GM06990 (cell line): ENCODE data around the gene CDC14A.

Source experiments
- DNase-seq: peaks from one replicate; pipeline ENCODE4 v3.0.0-alpha.2; 2011; ENCODE audit not compliant: insufficient read length; ENCODE audit errors: extremely low read depth
- H3K27me3 ChIP-seq: replicated peaks from 2 replicates; pipeline ENCODE4 v1.6.0; 2011; ENCODE audit warnings: low read length; ENCODE audit not compliant: control insufficient read depth, insufficient read depth
- H3K36me3 ChIP-seq: 2 replicates; pipeline ENCODE4 v1.5.1; 2011; ENCODE audit warnings: low read length; ENCODE audit not compliant: control insufficient read depth, insufficient read depth
- H3K4me3 ChIP-seq: replicated peaks from 2 replicates; pipeline ENCODE4 v1.5.1; 2011; ENCODE audit warnings: low read depth, mild to moderate bottlenecking, control low read depth, low read length
- TF ChIP-seq, protein P1 (sequence below): IDR thresholded peaks from 2 replicates; pipeline ENCODE4 v1.5.1; 2011; ENCODE audit warnings: low read length, control low read depth, mild to moderate bottlenecking, inconsistent platforms; ENCODE audit not compliant: insufficient read depth, poor library complexity, severe bottlenecking

Gene CDC14A, protein sequence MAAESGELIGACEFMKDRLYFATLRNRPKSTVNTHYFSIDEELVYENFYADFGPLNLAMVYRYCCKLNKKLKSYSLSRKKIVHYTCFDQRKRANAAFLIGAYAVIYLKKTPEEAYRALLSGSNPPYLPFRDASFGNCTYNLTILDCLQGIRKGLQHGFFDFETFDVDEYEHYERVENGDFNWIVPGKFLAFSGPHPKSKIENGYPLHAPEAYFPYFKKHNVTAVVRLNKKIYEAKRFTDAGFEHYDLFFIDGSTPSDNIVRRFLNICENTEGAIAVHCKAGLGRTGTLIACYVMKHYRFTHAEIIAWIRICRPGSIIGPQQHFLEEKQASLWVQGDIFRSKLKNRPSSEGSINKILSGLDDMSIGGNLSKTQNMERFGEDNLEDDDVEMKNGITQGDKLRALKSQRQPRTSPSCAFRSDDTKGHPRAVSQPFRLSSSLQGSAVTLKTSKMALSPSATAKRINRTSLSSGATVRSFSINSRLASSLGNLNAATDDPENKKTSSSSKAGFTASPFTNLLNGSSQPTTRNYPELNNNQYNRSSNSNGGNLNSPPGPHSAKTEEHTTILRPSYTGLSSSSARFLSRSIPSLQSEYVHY

GRCh38 chr1:100352267-100353070 lies at the start of gene CDC14A:
TSS of gene CDC14A (plus strand) at chr1:100352506. CDS start at chr1:100352955, 449 bp downstream.
- H3K36me3 ChIP-seq, result no peaks in the 10 kb centered on the region
- H3K4me3 ChIP-seq, result peak within 1 kb of the TSS; percentile 81
- TF ChIP-seq, protein P1, sequence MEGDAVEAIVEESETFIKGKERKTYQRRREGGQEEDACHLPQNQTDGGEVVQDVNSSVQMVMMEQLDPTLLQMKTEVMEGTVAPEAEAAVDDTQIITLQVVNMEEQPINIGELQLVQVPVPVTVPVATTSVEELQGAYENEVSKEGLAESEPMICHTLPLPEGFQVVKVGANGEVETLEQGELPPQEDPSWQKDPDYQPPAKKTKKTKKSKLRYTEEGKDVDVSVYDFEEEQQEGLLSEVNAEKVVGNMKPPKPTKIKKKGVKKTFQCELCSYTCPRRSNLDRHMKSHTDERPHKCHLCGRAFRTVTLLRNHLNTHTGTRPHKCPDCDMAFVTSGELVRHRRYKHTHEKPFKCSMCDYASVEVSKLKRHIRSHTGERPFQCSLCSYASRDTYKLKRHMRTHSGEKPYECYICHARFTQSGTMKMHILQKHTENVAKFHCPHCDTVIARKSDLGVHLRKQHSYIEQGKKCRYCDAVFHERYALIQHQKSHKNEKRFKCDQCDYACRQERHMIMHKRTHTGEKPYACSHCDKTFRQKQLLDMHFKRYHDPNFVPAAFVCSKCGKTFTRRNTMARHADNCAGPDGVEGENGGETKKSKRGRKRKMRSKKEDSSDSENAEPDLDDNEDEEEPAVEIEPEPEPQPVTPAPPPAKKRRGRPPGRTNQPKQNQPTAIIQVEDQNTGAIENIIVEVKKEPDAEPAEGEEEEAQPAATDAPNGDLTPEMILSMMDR, result no peak
- DNase-seq, result peak; percentile 92
- no peaks in the 10 kb centered on the region for H3K27me3 ChIP-seq

- H3K27me3 ChIP-seq, result no peaks in the 10 kb centered on the region
- H3K4me3 ChIP-seq, result no peak overlapping the region
- no peak for DNase-seq
- H3K36me3 ChIP-seq, result no peaks in the 10 kb centered on the region
- TF ChIP-seq, protein P1, result no peak
Observed at GRCh38 chr1:100302739-100303138, 49.6 kb upstream of the CDC14A start.

- Histone ChIP-seq H3K4me3 (no peak overlapping the region), H3K36me3 (no peaks in the 10 kb centered on the region), H3K27me3 (no peaks in the 10 kb centered on the region)
- TF ChIP-seq, protein P1, result no peak
- DNase-seq, result no peak
Observed at GRCh38 chr1:100304227-100304626, 48.1 kb upstream of the CDC14A start.

GRCh38 chr1:100304921-100305320 lies 47.4 kb upstream of the CDC14A start:
- H3K36me3 ChIP-seq, result no peaks in the 10 kb centered on the region
- TF ChIP-seq, protein P1, result no peak
- no peaks in the 10 kb centered on the region for H3K27me3 ChIP-seq
- no peak overlapping the region for H3K4me3 ChIP-seq
- no peak for DNase-seq

GRCh38 chr1:100305954-100306353 lies 46.4 kb upstream of the CDC14A start:
- no peak overlapping the region for H3K4me3 ChIP-seq
- DNase-seq, result no peak

More at GRCh38 chr1:100305954-100306353, 46.4 kb upstream of the CDC14A start:
- Histone ChIP-seq H3K36me3 (no peaks in the 10 kb centered on the region), H3K27me3 (no peaks in the 10 kb centered on the region)
- TF ChIP-seq, protein P1, result no peak
